H1 (cell line): Measurements from ENCODE around the gene EEF2K. TPM values are rescaled to one million over a fixed set of nuclear protein-coding genes. Genes with fewer than 3 reads are reported as not detected.

ENCODE experiments used
- ASH2L ChIP-seq: fragments of 200-600, 300-600 bp; sonication (generic); IDR thresholded peaks from one replicate; pipeline ENCODE4 v1.7.1; 2017; ENCODE audit warnings: low read length
- ATF2 ChIP-seq: IDR thresholded peaks from 2 replicates; pipeline ENCODE4 v1.6.1; 2012; ENCODE audit warnings: low read length, inconsistent platforms
- CHD2 ChIP-seq: IDR thresholded peaks from 2 replicates; pipeline ENCODE4 v1.6.1; 2012; ENCODE audit warnings: low read length, improper control_type of control experiment
- EGR1 ChIP-seq: IDR thresholded peaks from 2 replicates; pipeline ENCODE4 v1.6.1; 2011; ENCODE audit warnings: low read depth, low read length, borderline replicate concordance
- FOSL1 ChIP-seq: IDR thresholded peaks from 2 replicates; pipeline ENCODE4 v1.6.1; 2011; ENCODE audit warnings: mild to moderate bottlenecking, low read depth, low read length, moderate library complexity; ENCODE audit not compliant: insufficient read depth
- GABPA ChIP-seq: IDR thresholded peaks from 2 replicates; pipeline ENCODE4 v1.6.1; 2011; ENCODE audit warnings: mild to moderate bottlenecking, low read length, moderate library complexity, borderline replicate concordance; ENCODE audit not compliant: insufficient read depth
- GTF2F1 ChIP-seq: IDR thresholded peaks from 2 replicates; pipeline ENCODE4 v1.6.1; 2012; ENCODE audit warnings: low read depth, low read length, improper control_type of control experiment, borderline replicate concordance
- HDAC6 ChIP-seq: IDR thresholded peaks from one replicate; pipeline ENCODE4 v1.7.1; 2012; ENCODE audit warnings: low read depth, mild to moderate bottlenecking, inconsistent platforms, low read length, moderate library complexity
- JUN ChIP-seq: IDR thresholded peaks from 2 replicates; pipeline ENCODE4 v1.6.1; 2011; ENCODE audit warnings: low read depth, mild to moderate bottlenecking, improper control_type of control experiment, low read length
- JUND ChIP-seq: IDR thresholded peaks from 2 replicates; pipeline ENCODE4 v1.6.1; 2011; ENCODE audit warnings: mild to moderate bottlenecking, improper control_type of control experiment, low read length
- KDM1A ChIP-seq: fragments of 200-600, 300-600 bp; sonication (generic); IDR thresholded peaks from 2 replicates; pipeline ENCODE4 v1.7.1; 2016; ENCODE audit warnings: mild to moderate bottlenecking, low read length, borderline replicate concordance
- KDM4A ChIP-seq: IDR thresholded peaks from one replicate; pipeline ENCODE4 v1.7.1; 2012; ENCODE audit warnings: low read depth, mild to moderate bottlenecking, moderate library complexity, low read length, inconsistent platforms; ENCODE audit not compliant: severe bottlenecking
- MAFK ChIP-seq: IDR thresholded peaks from 2 replicates; pipeline ENCODE4 v1.6.1; 2012; ENCODE audit warnings: low read depth, mild to moderate bottlenecking, improper control_type of control experiment, low read length
- MAX ChIP-seq: IDR thresholded peaks from 2 replicates; pipeline ENCODE4 v1.6.1; 2012; ENCODE audit warnings: inconsistent platforms
- PHF8 ChIP-seq: fragments of 200-600 bp; sonication (generic); conservative IDR thresholded peaks from 2 replicates; pipeline ENCODE4 v1.7.1; 2012; ENCODE audit warnings: low read depth, mild to moderate bottlenecking, inconsistent platforms, low read length, moderate library complexity
- POLR2A ChIP-seq, 2 experiments: IDR thresholded peaks; 1 replicate in 1 of 2; 2 replicates in 1 of 2; pipeline ENCODE4 v1.6.1; 2011; ENCODE audit warnings: low read depth in 2 of 2, low read length in 2 of 2, mild to moderate bottlenecking in 2 of 2; ENCODE audit errors: control extremely low read depth in 1 of 2
- POLR2AphosphoS5 ChIP-seq: IDR thresholded peaks from 2 replicates; pipeline ENCODE4 v1.6.1; 2011; ENCODE audit warnings: low read depth, low read length
- RBBP5 ChIP-seq: IDR thresholded peaks from 2 replicates; pipeline ENCODE4 v1.7.1; 2012; ENCODE audit warnings: low read depth, mild to moderate bottlenecking, inconsistent platforms, low read length, moderate library complexity, borderline replicate concordance
- SIRT6 ChIP-seq: IDR thresholded peaks from one replicate; pipeline ENCODE4 v1.7.1; 2012; ENCODE audit warnings: low read length, inconsistent platforms
- SP1 ChIP-seq: IDR thresholded peaks from 2 replicates; pipeline ENCODE4 v1.6.1; 2011; ENCODE audit warnings: low read depth, low read length
- SP4 ChIP-seq: IDR thresholded peaks from 2 replicates; pipeline ENCODE4 v1.6.1; 2012; ENCODE audit warnings: low read length, inconsistent platforms
- SUZ12 ChIP-seq: fragments of 200-600 bp; sonication (generic); IDR thresholded peaks from 2 replicates; pipeline ENCODE4 v1.6.1; 2012; ENCODE audit warnings: mild to moderate bottlenecking, inconsistent platforms, low read length, moderate library complexity, mixed read lengths
- TCF12 ChIP-seq: IDR thresholded peaks from 2 replicates; pipeline ENCODE4 v1.6.1; 2011; ENCODE audit warnings: low read depth, mild to moderate bottlenecking, low read length
- YY1 ChIP-seq: IDR thresholded peaks from 2 replicates; pipeline ENCODE4 v1.6.1; 2011; ENCODE audit warnings: low read depth, mild to moderate bottlenecking, low read length
- polyA plus RNA-seq, 7 experiments: library from polyadenylated mRNA; depleted of rRNA in 3 of 7; stranded (reverse) in 5 of 7; unstranded in 2 of 7; fragments of >200 nt in 5 of 7; fragments of 200-250 nt in 2 of 7; gene quantifications; 1 replicate in 5 of 7; 2 replicates in 1 of 7; 4 replicates in 1 of 7; pipeline versions ENCODE4 v1.2.1 to v1.2.3, GENCODE V29; 2011 to 2013; ENCODE audit warnings: missing spikeins in 2 of 7, mixed read lengths in 2 of 7
- total RNA-seq: library from RNA; stranded (reverse); fragmentation: NEBNext Ultra II Directional; extraction: Animal tissue kit (Norgen Biotek cat#: 25700); gene quantifications from 2 replicates; pipeline ENCODE4 v1.2.1, GENCODE V29; 2021

Gene EEF2K
- total and polyA plus RNA-seq, 2 of the 8 experiments (the other 6 are each of a cell fraction or from before 2014, with no cell fraction given): 14.9 to 30.2 TPM

- TF ChIP-seq HDAC6 (no peak), GABPA (no peak), SIRT6 (no peak), JUND (no peak), SP1 (peak; percentile 14; the same call in 1 of the 2 replicates), MAX (no peak), POLR2A (IDR thresholded peaks at IDR 0.05; ENCODE audit: control extremely low read depth in 1 of 2, low read depth in 2 of 2, low read length in 2 of 2) (peak in 1 of 2 experiments; percentile 47; a peak in 2 of 3 replicates), KDM1A (no peak), CHD2 (no peak), POLR2AphosphoS5 (peak; percentile 53; the same call in 1 of the 2 replicates), GTF2F1 (no peak), SP4 (peak; percentile 65), MAFK (no peak), ATF2 (no peak), FOSL1 (no peak), JUN (no peak), KDM4A (peak; percentile 19), SUZ12 (no peak), RBBP5 (0 out of 2 replicates have a peak, but pooled peaks have one; percentile 31), PHF8 (0 out of 2 replicates have a peak, but pooled peaks have one; percentile 33), EGR1 (no peak), ASH2L (peak; percentile 21), TCF12 (no peak), YY1 (no peak)
Observed at GRCh38 chr16:22190776-22191531, 15.1 kb upstream of the EEF2K start (continued).
